HG02852 (cell line): Measurements from ENCODE around the gene ELMO2.

Experiments used
- ATAC-seq: cut with Tn5 transposase; IDR thresholded peaks from one replicate; pipeline ENCODE4 v1.9.1; 2021; ENCODE audit warnings: mild to moderate bottlenecking, moderate library complexity; ENCODE audit not compliant: unreplicated experiment

ELMO2 gene

GRCh38 chr20:46334303-46334904 is 72.0 kb downstream of the ELMO2 start:
- ATAC-seq, result no peak

- ATAC-seq, result no peak
Observed at GRCh38 chr20:46333161-46333991, 73.0 kb downstream of the ELMO2 start.

GRCh38 chr20:46332373-46333160 is 73.8 kb downstream of the ELMO2 start:
- no peak for ATAC-seq

- ATAC-seq, result no peak
Observed at GRCh38 chr20:46331611-46332361, 74.6 kb downstream of the ELMO2 start.

- no peak for ATAC-seq
Observed at GRCh38 chr20:46330831-46331371, 75.5 kb downstream of the ELMO2 start.

GRCh38 chr20:46330072-46330763 is 76.2 kb downstream of the ELMO2 start:
- no peak for ATAC-seq

- no peak for ATAC-seq
Observed at GRCh38 chr20:46328200-46328882, 78.1 kb downstream of the ELMO2 start.

- no peak for ATAC-seq
Observed at GRCh38 chr20:46327557-46327956, 78.9 kb downstream of the ELMO2 start.

- no peak for ATAC-seq
Observed at GRCh38 chr20:46325789-46326188, 80.6 kb downstream of the ELMO2 start.

GRCh38 chr20:46324960-46325703 is 81.3 kb downstream of the ELMO2 start:
- no peak for ATAC-seq

- ATAC-seq, result no peak
Observed at GRCh38 chr20:46324379-46324778, 82.0 kb downstream of the ELMO2 start.

- no peak for ATAC-seq
Observed at GRCh38 chr20:46323557-46323956, 82.9 kb downstream of the ELMO2 start.

- no peak for ATAC-seq
Observed at GRCh38 chr20:46322641-46323040, 83.8 kb downstream of the ELMO2 start.

- ATAC-seq, result no peak
Observed at GRCh38 chr20:46317685-46318177, 88.7 kb downstream of the ELMO2 start.

GRCh38 chr20:46316984-46317684 is 89.3 kb downstream of the ELMO2 start:
- no peak for ATAC-seq
